ENCODE measurements around the gene PGS1. TPM values are rescaled to one million over a fixed set of nuclear protein-coding genes. Genes with fewer than 3 reads are reported as not detected.

PGS1 gene
- total RNA-seq, 1 experiment from 2014 or later: 42.6 TPM

DNA sequence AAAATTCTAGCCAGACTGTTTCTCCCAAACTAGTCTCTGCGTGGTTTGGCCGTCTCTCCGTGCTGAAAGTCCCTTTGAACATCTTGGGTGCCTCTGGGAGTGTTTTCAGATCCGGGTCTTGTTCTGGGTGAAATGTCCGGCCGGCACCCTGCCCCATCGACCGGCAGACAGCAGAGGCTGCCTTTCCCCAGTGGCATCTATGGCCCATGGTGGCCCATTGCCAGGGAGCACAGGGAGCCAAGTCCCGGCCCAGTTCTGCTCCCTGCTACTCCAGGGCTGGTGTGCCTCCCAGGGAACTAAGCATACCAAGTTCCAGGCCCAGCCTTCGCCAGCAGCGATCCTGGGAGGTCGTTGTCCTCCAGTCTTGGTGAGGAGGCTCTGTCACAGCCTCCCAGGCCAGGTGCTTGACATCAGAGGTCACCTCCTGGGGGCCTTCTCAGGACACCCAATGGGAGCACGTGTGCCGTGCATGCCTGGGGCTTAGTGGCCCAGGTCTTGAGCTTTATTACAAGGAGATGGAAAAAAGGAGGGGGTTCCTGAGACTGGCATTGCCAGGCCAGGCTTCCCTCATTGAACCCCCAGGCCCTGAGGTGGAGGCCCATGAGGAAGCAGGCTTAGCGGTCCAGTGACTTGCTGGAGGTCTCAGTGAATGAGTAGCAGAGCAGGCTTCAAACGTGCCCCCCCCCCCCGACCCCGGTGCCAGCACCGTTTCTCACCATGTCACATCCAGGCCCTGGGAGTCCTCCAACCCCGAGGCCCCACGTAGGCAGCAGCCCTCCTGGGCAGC is 54.0 kb downstream of the PGS1 start:
- Mint-ChIP-seq H3K27me3 (ENCODE audit: unreplicated experiment) (peaks cover 21% of the 10 kb centered on the region), H3K27ac (ENCODE audit: unreplicated experiment) (no peak overlapping the region), H3K4me3 (ENCODE audit: low read depth, unreplicated experiment) (no peak overlapping the region), H3K9me3 (ENCODE audit: low read depth, unreplicated experiment) (no peaks in the 10 kb centered on the region), H3K36me3 (ENCODE audit: insufficient read depth, unreplicated experiment) (peaks cover 25% of the 10 kb centered on the region), H3K4me1 (ENCODE audit: low read depth, unreplicated experiment) (no peaks in the 10 kb centered on the region)
- TF ChIP-seq, protein P1, sequence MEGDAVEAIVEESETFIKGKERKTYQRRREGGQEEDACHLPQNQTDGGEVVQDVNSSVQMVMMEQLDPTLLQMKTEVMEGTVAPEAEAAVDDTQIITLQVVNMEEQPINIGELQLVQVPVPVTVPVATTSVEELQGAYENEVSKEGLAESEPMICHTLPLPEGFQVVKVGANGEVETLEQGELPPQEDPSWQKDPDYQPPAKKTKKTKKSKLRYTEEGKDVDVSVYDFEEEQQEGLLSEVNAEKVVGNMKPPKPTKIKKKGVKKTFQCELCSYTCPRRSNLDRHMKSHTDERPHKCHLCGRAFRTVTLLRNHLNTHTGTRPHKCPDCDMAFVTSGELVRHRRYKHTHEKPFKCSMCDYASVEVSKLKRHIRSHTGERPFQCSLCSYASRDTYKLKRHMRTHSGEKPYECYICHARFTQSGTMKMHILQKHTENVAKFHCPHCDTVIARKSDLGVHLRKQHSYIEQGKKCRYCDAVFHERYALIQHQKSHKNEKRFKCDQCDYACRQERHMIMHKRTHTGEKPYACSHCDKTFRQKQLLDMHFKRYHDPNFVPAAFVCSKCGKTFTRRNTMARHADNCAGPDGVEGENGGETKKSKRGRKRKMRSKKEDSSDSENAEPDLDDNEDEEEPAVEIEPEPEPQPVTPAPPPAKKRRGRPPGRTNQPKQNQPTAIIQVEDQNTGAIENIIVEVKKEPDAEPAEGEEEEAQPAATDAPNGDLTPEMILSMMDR (IDR thresholded peaks at IDR 0.05; ENCODE audit: unreplicated experiment): no peak
- CTCF ChIA-PET: interaction anchor here (0.6 kb wide), 1 partner anchor 9 kb away, joined by 8 read pairs; no protein-coding TSS in a partner anchor
- intact Hi-C loops (cut with micrococcal nuclease; ENCODE audit: unreplicated experiment): no loop called here
- BruUV-seq (replicated peaks): no TSS peak
- DNase-seq: no peak

DNA sequence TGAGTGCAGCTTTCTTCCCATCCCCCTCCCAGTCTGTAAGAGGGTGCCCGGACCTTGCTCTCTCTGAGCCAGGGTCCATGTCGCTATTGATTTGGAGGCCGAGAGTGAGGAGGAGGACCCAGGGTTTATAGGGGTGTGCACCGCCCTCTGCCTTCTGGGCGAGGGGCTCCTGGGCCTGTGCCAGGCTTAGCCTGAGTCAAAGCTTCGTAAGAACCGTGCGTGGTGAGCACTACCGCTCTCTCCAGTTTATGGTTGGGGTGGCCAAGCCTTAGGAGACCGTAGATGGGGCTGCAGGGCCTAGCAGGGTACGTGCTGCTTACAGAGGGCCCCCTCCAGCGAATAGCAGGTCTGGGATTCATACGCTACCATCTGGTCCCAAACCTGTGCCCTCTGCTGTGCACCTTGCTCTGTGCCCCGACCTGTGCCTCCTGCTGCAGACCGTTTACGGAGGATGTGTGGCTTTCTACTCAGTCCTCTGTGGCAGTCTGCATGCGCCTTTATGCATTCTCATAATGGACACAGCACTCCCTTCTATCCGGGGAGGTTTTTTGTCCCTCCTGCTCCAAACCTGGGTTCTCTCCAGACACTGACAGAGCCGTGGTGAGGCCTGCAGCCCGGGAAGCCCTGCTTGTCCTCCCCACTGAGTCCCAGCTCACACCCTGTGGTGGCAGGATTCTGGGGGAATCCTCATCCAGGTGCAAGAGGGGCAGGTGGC is 54.7 kb downstream of the PGS1 start:
- DNase-seq: no peak
- no peaks in the 10 kb centered on the region for H3K9me3 Mint-ChIP-seq (ENCODE audit: low read depth, unreplicated experiment)
- CTCF ChIA-PET: interaction anchor here (0.6 kb wide), 1 partner anchor 9 kb away, joined by 8 read pairs; no protein-coding TSS in a partner anchor
- H3K36me3 Mint-ChIP-seq (ENCODE audit: insufficient read depth, unreplicated experiment): peaks cover 27% of the 10 kb centered on the region
- peaks cover 28% of the 10 kb centered on the region for H3K27me3 Mint-ChIP-seq (ENCODE audit: unreplicated experiment)
- no peak overlapping the region for H3K4me3 Mint-ChIP-seq (ENCODE audit: low read depth, unreplicated experiment)
- H3K4me1 Mint-ChIP-seq (ENCODE audit: low read depth, unreplicated experiment): no peaks in the 10 kb centered on the region
- TF ChIP-seq, protein P1 (IDR thresholded peaks at IDR 0.05; ENCODE audit: unreplicated experiment): no peak
- intact Hi-C loops (cut with micrococcal nuclease; ENCODE audit: unreplicated experiment): no loop called here
- no peak overlapping the region for H3K27ac Mint-ChIP-seq (ENCODE audit: unreplicated experiment)
- BruUV-seq (replicated peaks): no TSS peak

DNA sequence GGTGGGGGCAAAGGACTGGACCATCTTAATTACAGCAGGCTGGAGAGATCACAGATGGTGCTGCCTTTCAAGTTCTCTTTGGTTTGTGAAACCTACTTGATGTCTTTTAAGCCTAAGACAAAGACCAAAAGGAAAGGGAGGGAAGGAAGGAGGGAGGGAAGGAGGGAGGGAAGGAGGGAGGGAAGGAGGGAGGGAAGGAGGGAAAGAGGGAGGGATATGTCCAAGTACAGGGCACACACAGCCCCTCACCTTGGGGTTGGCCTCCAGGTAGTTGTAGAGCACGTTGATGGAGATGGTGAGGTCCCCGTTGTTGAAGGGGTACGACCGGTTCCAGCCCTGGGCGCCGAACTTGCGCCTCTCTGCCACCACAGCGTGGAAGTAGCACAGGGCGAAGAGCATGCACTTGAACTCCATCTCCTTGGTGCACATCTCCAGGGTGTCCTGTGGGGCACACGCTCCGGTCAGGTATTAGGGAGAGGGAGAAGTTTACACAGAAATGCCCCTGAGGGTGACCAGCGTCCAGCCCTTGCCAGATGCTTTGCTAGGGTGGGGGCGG is 55.4 kb downstream of the PGS1 start:
- CTCF ChIA-PET: no interaction called here
- no peak for DNase-seq

More for the DNA sequence above, 55.4 kb downstream of the PGS1 start:
- no TSS peak for BruUV-seq (replicated peaks)
- Mint-ChIP-seq H3K27ac (ENCODE audit: unreplicated experiment) (no peak overlapping the region), H3K36me3 (ENCODE audit: insufficient read depth, unreplicated experiment) (peaks cover 23% of the 10 kb centered on the region), H3K4me3 (ENCODE audit: low read depth, unreplicated experiment) (no peak overlapping the region), H3K9me3 (ENCODE audit: low read depth, unreplicated experiment) (no peaks in the 10 kb centered on the region), H3K27me3 (ENCODE audit: unreplicated experiment) (peaks cover 28% of the 10 kb centered on the region), H3K4me1 (ENCODE audit: low read depth, unreplicated experiment) (no peaks in the 10 kb centered on the region)
- TF ChIP-seq, protein P1 (IDR thresholded peaks at IDR 0.05; ENCODE audit: unreplicated experiment): no peak
- intact Hi-C loops (cut with micrococcal nuclease; ENCODE audit: unreplicated experiment): no loop called here

Measured in Calu3 (cell line).